Natural killer cell treated with Interleukin-12 subunit alpha and Interleukin-12 subunit beta and Interleukin-15 and Interleukin-18, amount 100 ng/mL, for 72 hours (primary cell): ENCODE measurements around the gene ALPI. TPM values are rescaled to one million over a fixed set of nuclear protein-coding genes. Genes with fewer than 3 reads are reported as not detected.

ENCODE experiments used
- ATAC-seq, 2 donors: fragments of 150-1000 bp; cut with Tn5 transposase in 1 of 2; sonication (Bioruptor Pico), chemical (Tn5 transposase) in 1 of 2; 2 replicates each; pipeline ENCODE4 v1.10.0; 2021
- DNase-seq: peaks from one replicate; pipeline ENCODE4 v3.0.0; 2022; ENCODE audit warnings: low spot score
- H3K27ac Mint-ChIP-seq, 2 donors: 1 replicate in 1 of 2; 2 replicates in 1 of 2; pipeline ENCODE4 v1.8.0; 2022; ENCODE audit warnings: mixed read lengths in 2 of 2, mild to moderate bottlenecking in 1 of 2, moderate library complexity in 1 of 2
- H3K27me3 Mint-ChIP-seq, 2 donors: 1 replicate in 1 of 2; 2 replicates in 1 of 2; pipeline ENCODE4 v1.8.0; 2022; ENCODE audit warnings: mixed read lengths in 2 of 2
- H3K36me3 Mint-ChIP-seq: one replicate; pipeline ENCODE4 v1.8.0; 2022; ENCODE audit warnings: mixed read lengths
- H3K4me1 Mint-ChIP-seq, 2 donors: 1 replicate in 1 of 2; 2 replicates in 1 of 2; pipeline ENCODE4 v1.8.0; 2022; ENCODE audit warnings: low read depth in 2 of 2, mixed read lengths in 2 of 2, mild to moderate bottlenecking in 1 of 2
- H3K4me3 Mint-ChIP-seq: one replicate; pipeline ENCODE4 v1.8.0; 2022; ENCODE audit warnings: mixed read lengths
- H3K9me3 Mint-ChIP-seq: 2 replicates; pipeline ENCODE4 v1.8.0; 2022; ENCODE audit warnings: mixed read lengths
- total RNA-seq, 2 donors: library from RNA; stranded (reverse); gene quantifications; one replicate each; pipeline ENCODE4 v1.2.3, GENCODE V29; 2022

ALPI gene
- total RNA-seq, 2 donors from 2014 or later, result not detected

DNA sequence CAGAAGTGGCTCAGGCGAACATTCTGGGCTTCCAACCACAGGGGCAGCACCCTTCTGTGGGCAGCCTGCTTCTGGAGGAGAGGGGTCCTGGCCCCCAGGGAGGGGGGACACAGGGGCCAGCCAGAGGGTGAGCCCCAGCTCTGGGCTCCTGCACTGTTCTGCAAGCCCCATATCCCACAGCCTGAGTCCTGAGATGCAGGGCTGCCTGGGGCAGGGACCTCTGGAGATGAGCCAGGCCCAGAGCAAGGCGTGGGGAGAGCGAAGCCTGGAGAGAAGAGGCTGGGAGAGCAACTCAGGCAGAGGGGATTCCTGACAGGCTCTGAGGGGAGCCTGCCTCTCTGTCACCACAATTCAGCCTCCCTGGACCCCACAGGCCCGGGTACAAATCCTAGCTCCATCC lies 50.8 kb downstream of the ALPI start:
- Mint-ChIP-seq H3K9me3 (no peaks in the 10 kb centered on the region), H3K36me3 (no peaks in the 10 kb centered on the region), H3K27ac (no peak overlapping the region), H3K4me1 (peaks cover 0 to 4% of the 10 kb centered on the region in 2 donors), H3K4me3 (no peak overlapping the region), H3K27me3 (peaks cover 14 to 26% of the 10 kb centered on the region in 2 donors)
- no peak for DNase-seq
- no peak for ATAC-seq

- Mint-ChIP-seq H3K4me1 (no peaks in the 10 kb centered on the region), H3K36me3 (no peaks in the 10 kb centered on the region), H3K27ac (no peak overlapping the region), H3K9me3 (no peaks in the 10 kb centered on the region), H3K27me3 (peaks cover 14 to 22% of the 10 kb centered on the region in 2 donors), H3K4me3 (no peak overlapping the region)
- no peak for DNase-seq
- ATAC-seq, result no peak
These were observed 52.3 kb downstream of the ALPI start for GRCh38 chr2:232508251-232508650.

Other genes starting within 250 kb of the ALPI start
- gene ALPP, start 77.4 kb upstream of the ALPI start, total RNA-seq, result not detected
- not detected for gene ALPG, start 49.3 kb upstream of the ALPI start, total RNA-seq
- not detected for gene ECEL1, start 31.7 kb downstream of the ALPI start, total RNA-seq
- not detected for gene PRSS56, start 64.2 kb downstream of the ALPI start, total RNA-seq
- gene CHRND, start 70.0 kb downstream of the ALPI start, total RNA-seq, result not detected
- gene CHRNG, start 83.5 kb downstream of the ALPI start, total RNA-seq, result not detected
- gene TIGD1, start 94.4 kb downstream of the ALPI start, total RNA-seq, result 1 to 10 TPM; 3.2 to 9.4 TPM
- 10 to 100 TPM; 65.6 to 79.2 TPM for gene EIF4E2, start 94.5 kb downstream of the ALPI start, total RNA-seq
- gene EFHD1, start 177.5 kb downstream of the ALPI start, total RNA-seq, result under 1 TPM in 1 of 2 donors, not detected in 1; 0.24 TPM
- 100 to 1,000 TPM in 1 of 2 donors, 10 to 100 TPM in 1; 91.5 to 101 TPM for gene GIGYF2, start 241.2 kb downstream of the ALPI start, total RNA-seq